Inferior parietal cortex (tissue), 1 donor: ENCODE measurements around the gene EIF2A.
"Not testable (repeated sequence)": the region's sequence is repeated elsewhere in the genome, so short reads cannot be mapped to it uniquely, and the experiment has no call there.

Experiments
- DNase-seq: peaks from one replicate; pipeline ENCODE4 v3.0.0-alpha.2; 2016; ENCODE audit errors: extremely low spot score

EIF2A gene

GRCh38 chr3:150546226-150547044 is at the start of gene EIF2A, which contains the start of gene SERP1:
Gene EIF2A, plus strand, starts transcription at chr3:150546787. Its CDS starts 16 bp downstream, at chr3:150546803.
Gene SERP1, minus strand, starts transcription at chr3:150546496. Its CDS starts 361 bp downstream, at chr3:150546135.
- peak; percentile 100 for DNase-seq

GRCh38 chr3:150497956-150498355 is 48.6 kb upstream of the EIF2A start:
- DNase-seq, result no peak

GRCh38 chr3:150500960-150501359 is 45.6 kb upstream of the EIF2A start:
- DNase-seq, result not testable (repeated sequence)

GRCh38 chr3:150503402-150504099 is 43.0 kb upstream of the EIF2A start:
- DNase-seq, result no peak

- DNase-seq, result no peak
These were observed 42.1 kb upstream of the EIF2A start for GRCh38 chr3:150504483-150504882.

GRCh38 chr3:150508401-150508800 is 38.2 kb upstream of the EIF2A start:
- DNase-seq, result no peak

GRCh38 chr3:150509780-150510179 is 36.8 kb upstream of the EIF2A start:
- DNase-seq, result no peak

- no peak for DNase-seq
These were observed 35.3 kb upstream of the EIF2A start for GRCh38 chr3:150511122-150511821.

- no peak for DNase-seq
These were observed 31.4 kb upstream of the EIF2A start for GRCh38 chr3:150515210-150515609.

GRCh38 chr3:150519026-150519425 is 27.6 kb upstream of the EIF2A start:
- DNase-seq, result no peak

- no peak for DNase-seq
These were observed 26.2 kb upstream of the EIF2A start for GRCh38 chr3:150520408-150520807.

- no peak for DNase-seq
These were observed 25.1 kb upstream of the EIF2A start for GRCh38 chr3:150521463-150521862.

GRCh38 chr3:150523538-150523937 is 23.0 kb upstream of the EIF2A start:
- DNase-seq, result no peak

GRCh38 chr3:150527464-150528255 is 18.9 kb upstream of the EIF2A start:
- no peak for DNase-seq

- DNase-seq, result no peak
These were observed 18.2 kb upstream of the EIF2A start for GRCh38 chr3:150528354-150528797.

- DNase-seq, result no peak
These were observed 14.8 kb upstream of the EIF2A start for GRCh38 chr3:150531775-150532174.

GRCh38 chr3:150535204-150535603 is 11.4 kb upstream of the EIF2A start:
- DNase-seq, result no peak

GRCh38 chr3:150538324-150539208 is 8.0 kb upstream of the EIF2A start:
- DNase-seq, result no peak

GRCh38 chr3:150540297-150540696 is 6.3 kb upstream of the EIF2A start:
- no peak for DNase-seq

- no peak for DNase-seq
These were observed 5.6 kb upstream of the EIF2A start for GRCh38 chr3:150540991-150541390.
